ENCODE results near the gene C13orf46.

C13orf46 gene

GRCh38 chr13:113938246-113938645, 35.6 kb downstream of the C13orf46 start:
- no peak for DNase-seq (ENCODE audit: low read depth)

- DNase-seq (ENCODE audit: low read depth), result no peak
These were observed 36.2 kb downstream of the C13orf46 start for GRCh38 chr13:113937527-113938180.

GRCh38 chr13:113937073-113937472, 36.8 kb downstream of the C13orf46 start:
- DNase-seq (ENCODE audit: low read depth), result no peak

- no peak for DNase-seq (ENCODE audit: low read depth)
These were observed 37.5 kb downstream of the C13orf46 start for GRCh38 chr13:113936166-113936965.

GRCh38 chr13:113935001-113935844, 38.7 kb downstream of the C13orf46 start:
- no peak for DNase-seq (ENCODE audit: low read depth)

- no peak for DNase-seq (ENCODE audit: low read depth)
These were observed 39.3 kb downstream of the C13orf46 start for GRCh38 chr13:113934576-113934975.

GRCh38 chr13:113933901-113934300, 40.0 kb downstream of the C13orf46 start:
- DNase-seq (ENCODE audit: low read depth), result no peak

GRCh38 chr13:113931841-113932459, 41.9 kb downstream of the C13orf46 start:
- no peak for DNase-seq (ENCODE audit: low read depth)

- DNase-seq (ENCODE audit: low read depth), result no peak
These were observed 42.9 kb downstream of the C13orf46 start for GRCh38 chr13:113930671-113931637.

GRCh38 chr13:113929628-113930615, 44.0 kb downstream of the C13orf46 start:
- DNase-seq (ENCODE audit: low read depth), result no peak

- peak; percentile 98 for DNase-seq (ENCODE audit: low read depth)
These were observed 44.9 kb downstream of the C13orf46 start for GRCh38 chr13:113928685-113929627.

- peak; percentile 98 for DNase-seq (ENCODE audit: low read depth)
These were observed 46.0 kb downstream of the C13orf46 start for GRCh38 chr13:113927661-113928581.

GRCh38 chr13:113926951-113927660, 46.8 kb downstream of the C13orf46 start:
- no peak for DNase-seq (ENCODE audit: low read depth)

- peak; percentile 93 for DNase-seq (ENCODE audit: low read depth)
These were observed 47.5 kb downstream of the C13orf46 start for GRCh38 chr13:113926301-113926761.

- DNase-seq (ENCODE audit: low read depth), result no peak
These were observed 49.5 kb downstream of the C13orf46 start for GRCh38 chr13:113924184-113924901.

All from fibroblast of gingiva (primary cell).